Calu3 (cell line): ENCODE data around the gene EMC8. TPM values are rescaled to one million over a fixed set of nuclear protein-coding genes. Genes with fewer than 3 reads are reported as not detected.

Source experiments
- BruUV-seq: library from RNA; stranded (reverse); fragments of 400-500 nt; replicated peaks from 2 replicates; lab custom pipeline; 2021; lab: Mats Ljungman, UMichigan
- CTCF ChIA-PET: fragments of 300-600 bp; sonication (Branson Sonifier 250); formaldehyde crosslinking; loops from one replicate; lab custom pipeline; 2022; ENCODE audit warnings: antibody characterized with exemption; lab: Charles Lee
- DNase-seq: peaks from one replicate; pipeline ENCODE4 v3.0.0; 2022
- H3K27ac Mint-ChIP-seq: one replicate; pipeline ENCODE4 v1.8.0; 2022; ENCODE audit warnings: mixed read lengths; ENCODE audit not compliant: unreplicated experiment
- H3K27me3 Mint-ChIP-seq: one replicate; pipeline ENCODE4 v1.8.0; 2022; ENCODE audit warnings: mixed read lengths; ENCODE audit not compliant: unreplicated experiment
- H3K36me3 Mint-ChIP-seq: one replicate; pipeline ENCODE4 v1.8.0; 2022; ENCODE audit warnings: mild to moderate bottlenecking, moderate library complexity, mixed read lengths; ENCODE audit not compliant: insufficient read depth, unreplicated experiment
- H3K4me1 Mint-ChIP-seq: one replicate; pipeline ENCODE4 v1.8.0; 2022; ENCODE audit warnings: mild to moderate bottlenecking, low read depth, mixed read lengths; ENCODE audit not compliant: unreplicated experiment
- H3K4me3 Mint-ChIP-seq: one replicate; pipeline ENCODE4 v1.8.0; 2022; ENCODE audit warnings: mild to moderate bottlenecking, low read depth, moderate library complexity, mixed read lengths; ENCODE audit not compliant: unreplicated experiment
- H3K9me3 Mint-ChIP-seq: one replicate; pipeline ENCODE4 v1.8.0; 2022; ENCODE audit warnings: low read depth, mixed read lengths; ENCODE audit not compliant: unreplicated experiment
- intact Hi-C: fragments of 100-400 bp; cut with micrococcal nuclease; formaldehyde crosslinking; loops from one replicate; pipeline ENCODE4 v1.10.0; 2022; ENCODE audit not compliant: unreplicated experiment
- total RNA-seq: library from RNA; stranded (reverse); gene quantifications from 2 replicates; pipeline ENCODE4 v1.2.3, GENCODE V29; 2022
- TF ChIP-seq, protein P1 (sequence below): fragments of 200-600 bp; IDR thresholded peaks from one replicate; pipeline ENCODE4 v1.8.0; 2022; ENCODE audit warnings: antibody characterized with exemption; ENCODE audit not compliant: unreplicated experiment

EMC8 gene
- total RNA-seq, 1 experiment from 2014 or later: 62.7 TPM

DNA sequence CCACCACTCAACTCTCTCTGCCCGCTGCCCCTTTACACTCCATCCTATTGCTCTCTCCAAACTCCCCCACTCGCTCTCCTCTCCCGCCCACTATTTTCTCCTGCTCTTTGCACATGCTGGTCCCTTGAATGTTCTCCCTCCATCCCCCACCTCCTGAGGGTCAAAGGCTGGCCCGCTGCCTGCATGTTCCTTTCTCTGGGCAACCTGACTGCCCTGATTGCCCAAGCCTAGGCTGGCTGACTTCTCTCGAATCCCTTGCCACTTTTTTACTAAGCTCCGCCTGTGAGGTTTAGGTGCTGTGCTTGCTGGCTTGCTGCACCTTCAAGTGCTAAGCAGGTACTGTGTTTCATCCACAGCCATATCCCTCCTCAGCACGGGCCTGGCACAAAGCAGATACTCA is 2.7 kb downstream of the EMC8 start:
- peaks cover 14% of the 10 kb centered on the region for H3K4me1 Mint-ChIP-seq
- H3K27ac Mint-ChIP-seq: no peak overlapping the region
- H3K9me3 Mint-ChIP-seq: no peaks in the 10 kb centered on the region
- TF ChIP-seq, protein P1, sequence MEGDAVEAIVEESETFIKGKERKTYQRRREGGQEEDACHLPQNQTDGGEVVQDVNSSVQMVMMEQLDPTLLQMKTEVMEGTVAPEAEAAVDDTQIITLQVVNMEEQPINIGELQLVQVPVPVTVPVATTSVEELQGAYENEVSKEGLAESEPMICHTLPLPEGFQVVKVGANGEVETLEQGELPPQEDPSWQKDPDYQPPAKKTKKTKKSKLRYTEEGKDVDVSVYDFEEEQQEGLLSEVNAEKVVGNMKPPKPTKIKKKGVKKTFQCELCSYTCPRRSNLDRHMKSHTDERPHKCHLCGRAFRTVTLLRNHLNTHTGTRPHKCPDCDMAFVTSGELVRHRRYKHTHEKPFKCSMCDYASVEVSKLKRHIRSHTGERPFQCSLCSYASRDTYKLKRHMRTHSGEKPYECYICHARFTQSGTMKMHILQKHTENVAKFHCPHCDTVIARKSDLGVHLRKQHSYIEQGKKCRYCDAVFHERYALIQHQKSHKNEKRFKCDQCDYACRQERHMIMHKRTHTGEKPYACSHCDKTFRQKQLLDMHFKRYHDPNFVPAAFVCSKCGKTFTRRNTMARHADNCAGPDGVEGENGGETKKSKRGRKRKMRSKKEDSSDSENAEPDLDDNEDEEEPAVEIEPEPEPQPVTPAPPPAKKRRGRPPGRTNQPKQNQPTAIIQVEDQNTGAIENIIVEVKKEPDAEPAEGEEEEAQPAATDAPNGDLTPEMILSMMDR: no peak
- no peaks in the 10 kb centered on the region for H3K27me3 Mint-ChIP-seq
- BruUV-seq: no TSS peak
- DNase-seq: no peak
- intact Hi-C loops: no loop called here
- peaks cover 53% of the 10 kb centered on the region for H3K36me3 Mint-ChIP-seq
- no peak overlapping the region for H3K4me3 Mint-ChIP-seq
- CTCF ChIA-PET: no interaction called here

DNA sequence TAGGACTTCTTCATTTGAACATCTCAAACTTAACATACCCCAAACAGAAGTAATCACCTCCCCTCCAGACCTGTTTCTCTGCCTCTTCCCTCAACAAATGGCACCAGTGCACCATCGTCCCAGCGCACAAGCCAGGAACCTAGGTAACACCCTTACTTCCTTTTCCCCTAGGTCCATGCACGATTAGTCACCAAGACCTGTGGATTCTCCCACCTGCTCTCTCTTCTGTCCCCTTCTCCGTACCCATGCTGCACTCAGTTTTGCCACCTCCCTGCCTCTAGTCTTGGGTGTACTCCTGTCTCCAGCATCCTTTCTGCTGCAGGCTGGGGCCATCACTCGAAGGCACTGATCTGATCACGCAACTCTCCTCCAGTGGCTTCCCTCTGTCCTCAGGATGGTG is 3.2 kb downstream of the EMC8 start:
- CTCF ChIA-PET: no interaction called here
- Mint-ChIP-seq H3K27me3 (no peaks in the 10 kb centered on the region), H3K36me3 (peaks cover 52% of the 10 kb centered on the region), H3K27ac (no peak overlapping the region), H3K4me1 (peaks cover 12% of the 10 kb centered on the region), H3K9me3 (no peaks in the 10 kb centered on the region), H3K4me3 (no peak overlapping the region)
- TF ChIP-seq, protein P1: no peak
- no peak for DNase-seq
- intact Hi-C loops: no loop called here
- no TSS peak for BruUV-seq

DNA sequence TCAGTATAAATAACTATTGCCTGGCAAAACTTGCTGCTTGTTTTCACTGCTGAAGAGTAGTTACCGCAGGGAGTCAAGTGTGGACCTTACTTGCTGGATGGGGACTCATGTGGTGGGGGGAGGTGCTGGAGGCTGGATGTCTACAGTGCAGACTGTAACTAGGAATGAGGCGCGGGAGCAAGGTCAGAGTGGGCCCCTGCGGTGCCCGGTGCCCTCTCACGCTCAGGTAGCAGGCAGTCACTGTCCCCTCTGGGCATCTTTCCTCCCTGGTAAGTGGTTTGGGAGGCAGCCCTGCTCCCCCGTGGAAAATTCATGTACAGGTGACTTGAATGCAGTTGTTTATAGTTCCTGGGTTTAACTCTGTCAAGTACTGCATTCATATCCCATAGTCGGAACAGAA is 4.6 kb downstream of the EMC8 start:
- no peak for DNase-seq
- no peaks in the 10 kb centered on the region for H3K27me3 Mint-ChIP-seq
- peaks cover 12% of the 10 kb centered on the region for H3K4me1 Mint-ChIP-seq
- TF ChIP-seq, protein P1: no peak
- H3K9me3 Mint-ChIP-seq: no peaks in the 10 kb centered on the region
- H3K36me3 Mint-ChIP-seq: peaks cover 44% of the 10 kb centered on the region
- intact Hi-C loops: no loop called here
- no TSS peak for BruUV-seq
- CTCF ChIA-PET: no interaction called here
- H3K27ac Mint-ChIP-seq: no peak overlapping the region
- H3K4me3 Mint-ChIP-seq: no peak overlapping the region

DNA sequence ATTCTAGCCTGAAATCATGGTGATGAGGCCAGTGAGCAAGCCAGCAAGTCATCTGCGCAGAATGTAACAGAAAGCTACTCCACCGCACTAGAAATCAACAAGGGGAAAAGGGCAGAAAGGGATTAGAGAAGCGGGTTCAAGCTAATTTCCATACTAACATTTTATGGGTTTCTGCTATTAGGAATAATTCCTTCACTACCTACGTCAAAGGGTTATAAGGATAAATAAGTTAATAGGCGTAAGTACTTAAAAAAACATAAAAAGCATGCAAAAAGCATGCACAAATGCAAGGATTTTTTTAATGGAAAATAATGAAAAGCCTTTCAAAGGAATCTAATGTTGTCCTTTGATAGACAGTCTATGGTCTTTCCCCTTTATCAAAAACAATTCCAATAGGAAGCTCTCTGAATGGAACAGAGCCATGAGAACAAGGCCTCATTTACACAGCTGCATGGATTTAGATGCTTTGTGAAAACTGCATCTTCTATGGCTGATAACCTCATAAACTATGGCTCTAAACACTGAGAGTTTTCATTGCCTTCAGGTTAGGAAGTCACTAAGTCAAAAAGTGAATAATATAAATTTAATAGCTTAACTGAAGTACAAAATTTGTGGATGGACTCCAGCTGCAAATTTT is 5.6 kb downstream of the EMC8 start:
- intact Hi-C loops: no loop called here
- TF ChIP-seq, protein P1: no peak
- no peaks in the 10 kb centered on the region for H3K9me3 Mint-ChIP-seq
- BruUV-seq: no TSS peak
- peaks cover 12% of the 10 kb centered on the region for H3K4me1 Mint-ChIP-seq
- H3K27ac Mint-ChIP-seq: no peak overlapping the region
- H3K27me3 Mint-ChIP-seq: no peaks in the 10 kb centered on the region
- CTCF ChIA-PET: interaction anchor here (0.5 kb wide), 1 partner anchor 242 kb away, joined by 5 read pairs; no protein-coding TSS in a partner anchor
- no peak overlapping the region for H3K4me3 Mint-ChIP-seq
- H3K36me3 Mint-ChIP-seq: peaks cover 37% of the 10 kb centered on the region
- DNase-seq: no peak
